ENCODE data around the gene DLG5. TPM values are rescaled to one million over a fixed set of nuclear protein-coding genes. Genes with fewer than 3 reads are reported as not detected.

The DLG5 gene
- total RNA-seq, 2 donors from 2014 or later: 72.3 to 134 TPM

GRCh38 chr10:77921395-77921794 is 5.2 kb downstream of the DLG5 start:
- WGBS: 62% methylated on average over 6 of the region's 7 CpGs
- H3K4me1 ChIP-seq (replicated peaks): peaks cover 4% of the 10 kb centered on the region

GRCh38 chr10:77920495-77920894 is 6.1 kb downstream of the DLG5 start:
- no peak overlapping the region for H3K4me3 ChIP-seq
- no peak for DNase-seq (ENCODE audit: low spot score)
- no peaks in the 10 kb centered on the region for H3K9me3 ChIP-seq
- intact Hi-C loops (cut with DNase I): no loop called here
- no peaks in the 10 kb centered on the region for H3K36me3 ChIP-seq
- TF ChIP-seq POLR2AphosphoS5 (IDR thresholded peaks at IDR 0.05) (no peak), CTCF (IDR thresholded peaks at IDR 0.05) (no peak), POLR2A (IDR thresholded peaks at IDR 0.05) (no peak)
- H3K27me3 ChIP-seq (replicated peaks; ENCODE audit: insufficient read depth): no peaks in the 10 kb centered on the region
- peaks cover 4% of the 10 kb centered on the region for H3K4me1 ChIP-seq (replicated peaks)
- H3K27ac ChIP-seq: no peak overlapping the region
- WGBS: 48% methylated on average over 4 of the region's 4 CpGs

More at GRCh38 chr10:77921395-77921794, 5.2 kb downstream of the DLG5 start:
- Histone ChIP-seq H3K27me3 (replicated peaks; ENCODE audit: insufficient read depth) (no peaks in the 10 kb centered on the region), H3K4me3 (no peak overlapping the region), H3K27ac (no peak overlapping the region), H3K36me3 (no peaks in the 10 kb centered on the region), H3K9me3 (no peaks in the 10 kb centered on the region)
- intact Hi-C loops (cut with DNase I): no loop called here
- TF ChIP-seq CTCF (IDR thresholded peaks at IDR 0.05): no peak
- TF ChIP-seq POLR2AphosphoS5 (IDR thresholded peaks at IDR 0.05): no peak
- TF ChIP-seq POLR2A (IDR thresholded peaks at IDR 0.05): no peak
- DNase-seq (ENCODE audit: low spot score): no peak

GRCh38 chr10:77919713-77920108 is 6.8 kb downstream of the DLG5 start:
- no peak for TF ChIP-seq POLR2AphosphoS5 (IDR thresholded peaks at IDR 0.05)
- TF ChIP-seq POLR2A (IDR thresholded peaks at IDR 0.05): no peak
- TF ChIP-seq CTCF (IDR thresholded peaks at IDR 0.05): no peak
- DNase-seq (ENCODE audit: low spot score): no peak
- intact Hi-C loops (cut with DNase I): no loop called here
- WGBS: 63% methylated on average over 4 of the region's 4 CpGs
- H3K27ac ChIP-seq: no peak overlapping the region
- H3K36me3 ChIP-seq: no peaks in the 10 kb centered on the region
- H3K4me3 ChIP-seq: no peak overlapping the region
- H3K4me1 ChIP-seq (replicated peaks): peaks cover 4% of the 10 kb centered on the region
- no peaks in the 10 kb centered on the region for H3K27me3 ChIP-seq (replicated peaks; ENCODE audit: insufficient read depth)
- no peaks in the 10 kb centered on the region for H3K9me3 ChIP-seq

GRCh38 chr10:77915319-77916105 is 11.0 kb downstream of the DLG5 start:
- DNase-seq (ENCODE audit: low spot score): no peak
- Histone ChIP-seq H3K4me3 (no peak overlapping the region), H3K27ac (no peak overlapping the region), H3K9me3 (no peaks in the 10 kb centered on the region), H3K36me3 (no peaks in the 10 kb centered on the region), H3K27me3 (replicated peaks; ENCODE audit: insufficient read depth) (no peaks in the 10 kb centered on the region), H3K4me1 (replicated peaks) (peaks cover 12% of the 10 kb centered on the region)
- intact Hi-C loops (cut with DNase I): no loop called here
- WGBS: 73% methylated on average over 10 of the region's 10 CpGs
- TF ChIP-seq POLR2A (IDR thresholded peaks at IDR 0.05) (no peak), CTCF (IDR thresholded peaks at IDR 0.05) (no peak), POLR2AphosphoS5 (IDR thresholded peaks at IDR 0.05) (no peak)

- 15% methylated on average over 4 of the region's 4 CpGs for WGBS
- Histone ChIP-seq H3K36me3 (no peaks in the 10 kb centered on the region), H3K27me3 (replicated peaks; ENCODE audit: insufficient read depth) (no peaks in the 10 kb centered on the region), H3K4me3 (no peak overlapping the region), H3K9me3 (no peaks in the 10 kb centered on the region), H3K4me1 (replicated peaks) (peaks cover 16% of the 10 kb centered on the region), H3K27ac (peak overlapping the region; percentile 46 to 64)
- peak; percentile 53 for DNase-seq (ENCODE audit: low spot score)
- intact Hi-C loops (cut with DNase I): no loop called here
- peak; percentile 67 for TF ChIP-seq POLR2AphosphoS5 (IDR thresholded peaks at IDR 0.05)
- no peak for TF ChIP-seq CTCF (IDR thresholded peaks at IDR 0.05)
- TF ChIP-seq POLR2A (IDR thresholded peaks at IDR 0.05): no peak
Observed at GRCh38 chr10:77913090-77913489, 13.5 kb downstream of the DLG5 start.

Data from prostate gland (tissue), 2 donors.